Activated CD4-positive, alpha-beta T cell treated with anti-CD3 and anti-CD28 coated beads, Interleukin-10, Interleukin-2, amounts not matched to agents 100 ng/mL and 50 ng/mL, durations not matched to agents 16 hours and 8 hours (primary cell): ENCODE results near the gene TMEM74B.
"Not testable (repeated sequence)": the region's sequence is repeated elsewhere in the genome, so short reads cannot be mapped to it uniquely, and the experiment has no call there.

Experiments
- DNase-seq: peaks from one replicate; pipeline ENCODE4 v3.0.0-alpha.2; 2020

Gene TMEM74B

GRCh38 chr20:1184638-1185315, at the start of gene TMEM74B:
TMEM74B (minus strand) TSS chr20:1184981; CDS start chr20:1183801, 1,180 bp downstream.
- DNase-seq: no peak

- no peak for DNase-seq
Measured at GRCh38 chr20:1232286-1233111, 47.7 kb upstream of the TMEM74B start.

- no peak for DNase-seq
Measured at GRCh38 chr20:1229541-1229940, 44.8 kb upstream of the TMEM74B start.

- DNase-seq: peak; percentile 85
Measured at GRCh38 chr20:1225783-1226654, 41.2 kb upstream of the TMEM74B start, which contains the start of gene RAD21L1. RAD21L1 (plus strand) TSS chr20:1226044; CDS start chr20:1228454, 2,410 bp downstream.

- no peak for DNase-seq
Measured at GRCh38 chr20:1225263-1225782, 40.5 kb upstream of the TMEM74B start.

- no peak for DNase-seq
Measured at GRCh38 chr20:1224205-1224890, 39.6 kb upstream of the TMEM74B start.

- DNase-seq: not testable (repeated sequence)
Measured at GRCh38 chr20:1222750-1223149, 38.0 kb upstream of the TMEM74B start.

- not testable (repeated sequence) for DNase-seq
Measured at GRCh38 chr20:1216527-1217427, 32.0 kb upstream of the TMEM74B start.

GRCh38 chr20:1215386-1216170, 30.8 kb upstream of the TMEM74B start:
- DNase-seq: peak; percentile 58

GRCh38 chr20:1214838-1215261, 30.1 kb upstream of the TMEM74B start:
- DNase-seq: peak; percentile 31

GRCh38 chr20:1212607-1213396, 28.0 kb upstream of the TMEM74B start:
- DNase-seq: peak; percentile 80

- DNase-seq: no peak
Measured at GRCh38 chr20:1212023-1212422, 27.2 kb upstream of the TMEM74B start.

- no peak for DNase-seq
Measured at GRCh38 chr20:1210501-1210900, 25.7 kb upstream of the TMEM74B start.

GRCh38 chr20:1209447-1210387, 24.9 kb upstream of the TMEM74B start:
- no peak for DNase-seq

GRCh38 chr20:1207293-1207878, 22.6 kb upstream of the TMEM74B start:
- DNase-seq: no peak

GRCh38 chr20:1206366-1207148, 21.8 kb upstream of the TMEM74B start:
- no peak for DNase-seq

GRCh38 chr20:1205802-1206201, 21.0 kb upstream of the TMEM74B start:
- DNase-seq: no peak
